Iris pigment epithelial cell (primary cell): ENCODE data around the gene WBP2NL.

Experiments used
- DNase-seq: peaks from one replicate; pipeline ENCODE4 v3.0.0-alpha.2; 2011; ENCODE audit warnings: low read depth

The WBP2NL gene

GRCh38 chr22:41979423-41980250 lies 19.0 kb upstream of the WBP2NL start:
- no peak for DNase-seq

- DNase-seq: no peak
Measured at GRCh38 chr22:41982865-41983264, 15.7 kb upstream of the WBP2NL start.

GRCh38 chr22:41983513-41984405 lies 14.8 kb upstream of the WBP2NL start:
- DNase-seq: peak; percentile 6

GRCh38 chr22:41987276-41987675 lies 11.3 kb upstream of the WBP2NL start:
- no peak for DNase-seq

GRCh38 chr22:41989246-41989645 lies 9.3 kb upstream of the WBP2NL start:
- no peak for DNase-seq

GRCh38 chr22:41991111-41991510 lies 7.5 kb upstream of the WBP2NL start:
- no peak for DNase-seq

GRCh38 chr22:41992496-41992895 lies 6.1 kb upstream of the WBP2NL start:
- no peak for DNase-seq

- DNase-seq: no peak
Measured at GRCh38 chr22:41995211-41995610, 3.4 kb upstream of the WBP2NL start.

GRCh38 chr22:41996826-41997225 lies 1.8 kb upstream of the WBP2NL start:
- DNase-seq: no peak

- DNase-seq: no peak
Measured at GRCh38 chr22:42000466-42000865, 1.9 kb downstream of the WBP2NL start.

- DNase-seq: peak; percentile 27
Measured at GRCh38 chr22:42001121-42001520, 2.5 kb downstream of the WBP2NL start.

GRCh38 chr22:42001706-42002105 lies 3.1 kb downstream of the WBP2NL start:
- no peak for DNase-seq

- no peak for DNase-seq
Measured at GRCh38 chr22:42007922-42008321, 9.3 kb downstream of the WBP2NL start.

- DNase-seq: no peak
Measured at GRCh38 chr22:42010778-42011177, 12.2 kb downstream of the WBP2NL start.

- no peak for DNase-seq
Measured at GRCh38 chr22:42013385-42013784, 14.8 kb downstream of the WBP2NL start.

- DNase-seq: no peak
Measured at GRCh38 chr22:42016111-42016510, 17.5 kb downstream of the WBP2NL start.

- no peak for DNase-seq
Measured at GRCh38 chr22:42018224-42018623, 19.6 kb downstream of the WBP2NL start.

GRCh38 chr22:42021571-42021970 lies 23.0 kb downstream of the WBP2NL start:
- no peak for DNase-seq

- no peak for DNase-seq
Measured at GRCh38 chr22:42022162-42022847, 23.7 kb downstream of the WBP2NL start.

- no peak for DNase-seq
Measured at GRCh38 chr22:42025421-42025820, 26.8 kb downstream of the WBP2NL start.

- DNase-seq: no peak
Measured at GRCh38 chr22:42026705-42027104, 28.1 kb downstream of the WBP2NL start.
